Right kidney (tissue), 9 donors: Measurements from ENCODE around the gene NUP210L.

ENCODE experiments used
- DNase-seq: peaks from one replicate; pipeline ENCODE4 v3.0.0-alpha.2; 2016
- long read RNA-seq, 8 donors: transcript quantifications; one replicate each; lab custom pipeline, GENCODE V29; 2026

Gene NUP210L
- long read RNA-seq, donor 1: 0 reads
- long read RNA-seq, donor 2, partial matches to known transcripts: 12 of 12 reads
- long read RNA-seq, donor 2, other reads (novel, unspliced or antisense): 0 of 12 reads
- long read RNA-seq, donor 3: 0 reads
- long read RNA-seq, donor 4: 0 reads
- long read RNA-seq, donor 5: 0 reads
- long read RNA-seq, donor 6: 0 reads
- long read RNA-seq, donor 7, partial matches to known transcripts: 382 of 382 reads
- long read RNA-seq, donor 7, other reads (novel, unspliced or antisense): 0 of 382 reads
- long read RNA-seq, donor 8: 0 reads

DNA sequence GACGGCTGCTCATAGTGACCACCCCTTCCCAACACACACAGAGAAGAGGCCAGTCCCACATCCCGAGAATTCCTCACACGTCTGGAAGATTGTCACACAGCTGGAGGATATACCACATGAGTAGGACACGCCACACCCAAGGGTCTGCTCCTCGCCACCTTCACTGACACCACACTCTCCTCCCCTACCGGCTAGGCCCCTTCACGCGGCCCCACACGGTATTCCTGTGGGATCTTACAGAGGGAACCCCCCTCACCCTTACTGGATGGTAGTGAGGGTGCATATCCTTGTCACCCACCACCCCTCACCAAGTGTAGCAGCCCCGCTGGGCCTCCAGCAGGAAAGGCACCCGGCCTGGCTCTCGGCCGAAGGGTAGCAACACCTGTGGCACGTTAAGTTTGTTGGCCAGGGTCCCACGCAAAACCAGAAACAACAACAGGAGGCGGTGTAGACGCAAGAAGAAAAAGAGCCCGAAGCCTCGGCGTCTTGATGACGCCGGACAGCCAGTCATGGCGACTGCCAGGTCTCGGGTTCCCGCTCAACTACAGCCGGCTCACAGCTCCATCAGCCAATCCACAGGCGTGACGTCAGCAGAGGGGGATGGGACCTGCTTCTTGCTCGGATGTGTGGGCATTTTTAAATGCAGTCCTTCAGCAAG lies at the start of gene NUP210L:
Gene NUP210L (minus strand): TSS at position 540 of the 658 bp plus-strand sequence.
- DNase-seq: peak; percentile 12

GRCh38 chr1:154199563-154199879 lies 44.6 kb upstream of the NUP210L start:
- no peak for DNase-seq

- peak; percentile 40 for DNase-seq
Measured at GRCh38 chr1:154198756-154199562, 44.1 kb upstream of the NUP210L start.

- no peak for DNase-seq
Measured at GRCh38 chr1:154193821-154194220, 38.9 kb upstream of the NUP210L start.

GRCh38 chr1:154192476-154192875 lies 37.6 kb upstream of the NUP210L start:
- no peak for DNase-seq

DNA sequence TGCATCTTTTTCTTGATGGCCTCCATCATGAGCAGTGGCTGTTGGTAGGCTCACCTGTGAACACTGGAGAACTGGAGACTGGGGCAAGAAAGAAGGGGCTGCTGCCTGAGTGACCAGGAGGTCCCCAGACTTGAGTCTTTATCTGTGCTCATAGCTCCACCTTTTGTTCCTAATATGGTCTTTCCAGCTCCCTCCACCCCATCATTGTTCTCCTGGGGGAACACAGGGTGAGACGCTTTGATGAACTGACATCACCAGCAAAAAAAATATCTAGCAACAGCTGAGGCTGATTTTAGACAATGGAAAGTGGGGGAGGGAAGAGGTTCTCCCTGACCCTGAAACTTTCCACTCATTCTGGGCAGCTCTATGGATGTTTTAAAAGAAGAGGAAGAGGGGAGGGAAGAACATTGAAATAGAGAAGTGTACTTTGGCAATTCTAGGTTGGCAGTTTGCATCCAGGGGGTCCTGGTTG lies 37.2 kb upstream of the NUP210L start, which contains the start of gene TPM3:
Gene TPM3 (minus strand): TSS at position 111 of the 472 bp plus-strand sequence. CDS start 82 bp downstream, at position 29.
- no peak for DNase-seq

- DNase-seq: no peak
Measured at GRCh38 chr1:154190550-154190949, 35.7 kb upstream of the NUP210L start.

- no peak for DNase-seq
Measured at GRCh38 chr1:154186852-154187501, 32.1 kb upstream of the NUP210L start.

DNA sequence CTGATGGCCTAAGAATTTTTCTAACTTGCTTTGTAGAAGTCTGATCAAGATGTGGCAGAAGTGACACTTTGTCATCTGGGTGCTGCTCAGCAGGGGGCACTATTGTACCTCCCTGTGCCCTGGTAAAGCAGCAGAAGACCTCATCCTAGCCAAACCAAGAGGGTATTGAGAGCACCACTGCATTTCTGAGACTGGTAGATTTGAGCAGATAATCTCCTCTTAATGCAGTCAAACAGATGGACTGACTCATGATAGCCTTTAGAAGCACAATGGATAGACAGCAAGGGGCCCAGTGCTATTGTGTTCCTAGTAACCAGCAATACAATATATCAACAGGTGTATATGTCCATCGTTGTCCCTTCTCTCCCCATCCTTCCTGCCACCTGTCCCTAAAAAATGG lies 31.3 kb upstream of the NUP210L start:
- no peak for DNase-seq

- DNase-seq: peak; percentile 89
Measured at GRCh38 chr1:154183046-154183915, 28.4 kb upstream of the NUP210L start.

DNA sequence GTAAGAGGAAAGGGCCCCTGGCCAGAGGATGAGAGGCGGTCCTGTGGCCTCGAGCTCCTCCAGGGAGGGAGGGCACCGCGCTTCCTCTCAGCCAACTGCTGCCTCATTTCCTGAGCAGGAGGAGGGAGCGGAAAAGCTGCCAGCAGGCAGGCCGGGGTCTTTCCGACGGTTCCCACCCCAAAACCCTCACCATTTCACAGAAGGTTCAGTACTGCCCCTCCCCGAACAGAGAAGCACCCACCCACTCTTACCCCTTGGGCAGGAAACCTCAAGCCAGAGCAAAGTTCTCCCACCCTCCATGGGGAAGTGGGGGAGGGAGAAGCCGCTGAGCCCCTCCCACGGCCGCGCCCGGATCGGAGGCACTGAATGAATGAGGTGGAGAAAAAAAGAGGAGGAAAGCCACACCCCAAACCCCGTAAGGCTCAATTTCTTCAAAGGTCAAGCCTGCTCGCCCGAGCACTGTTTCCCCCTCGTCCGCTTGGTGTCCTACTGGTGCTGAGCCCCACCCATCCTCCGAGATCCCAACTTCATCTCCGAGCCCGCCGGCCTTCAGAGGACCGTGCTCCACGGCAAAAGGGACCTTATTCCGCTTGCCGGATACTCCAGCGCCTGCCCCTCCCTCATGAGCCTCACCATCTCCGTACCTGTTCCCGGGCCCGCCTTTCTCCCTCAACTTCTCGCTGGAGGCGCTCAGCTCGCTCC lies 27.6 kb upstream of the NUP210L start:
- peak; percentile 81 for DNase-seq

- DNase-seq: no peak
Measured at GRCh38 chr1:154181944-154182343, 27.1 kb upstream of the NUP210L start.

- no peak for DNase-seq
Measured at GRCh38 chr1:154179946-154180687, 25.2 kb upstream of the NUP210L start.

GRCh38 chr1:154178911-154179811 lies 24.3 kb upstream of the NUP210L start:
- no peak for DNase-seq

DNA sequence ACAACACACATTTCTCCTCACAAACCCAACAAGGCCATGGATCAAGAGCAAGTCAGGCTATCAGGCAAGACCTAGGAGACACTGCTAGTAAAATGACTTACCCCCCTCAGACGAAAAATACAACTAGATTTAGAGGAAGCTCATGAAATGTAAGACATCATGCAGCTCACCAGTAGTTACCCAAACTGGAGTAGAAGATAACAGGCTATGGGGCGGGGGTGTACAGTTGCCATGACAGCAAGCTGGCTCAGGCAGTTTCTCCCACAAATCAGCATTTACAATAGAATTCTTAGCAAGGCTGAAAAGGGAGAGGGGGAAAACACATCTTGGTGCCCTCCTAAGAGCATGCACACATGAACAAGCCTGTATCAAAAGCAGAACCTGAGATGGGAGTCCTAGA lies 23.1 kb upstream of the NUP210L start:
- DNase-seq: no peak

GRCh38 chr1:154176337-154176736 lies 21.5 kb upstream of the NUP210L start:
- no peak for DNase-seq

DNA sequence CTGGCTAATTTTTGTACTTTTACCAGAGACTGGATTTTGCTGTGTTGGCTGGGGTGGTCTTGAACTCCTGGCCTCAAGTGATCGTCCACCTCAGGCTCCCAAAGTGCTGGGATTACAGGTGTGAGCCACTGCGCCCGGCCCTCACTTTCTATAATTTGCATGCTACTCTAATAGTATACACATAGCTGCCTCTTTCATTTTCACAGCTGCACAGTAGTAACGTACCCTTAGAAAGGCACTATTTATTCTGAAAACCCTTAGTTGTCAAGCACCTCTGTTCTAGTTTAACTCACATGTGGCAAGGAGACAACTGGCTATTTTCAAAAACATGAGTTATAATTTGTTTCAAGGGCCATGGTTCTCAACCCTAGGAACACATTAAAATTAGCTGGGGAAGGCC lies 19.8 kb upstream of the NUP210L start:
- DNase-seq: no peak

- no peak for DNase-seq
Measured at GRCh38 chr1:154171880-154172279, 17.0 kb upstream of the NUP210L start.

GRCh38 chr1:154171223-154171583 lies 16.3 kb upstream of the NUP210L start:
- no peak for DNase-seq
